Upper lobe of left lung (tissue), 6 donors: ENCODE measurements around the gene P2RX7. TPM values are rescaled to one million over a fixed set of nuclear protein-coding genes. Genes with fewer than 3 reads are reported as not detected.

Experiments
- ATAC-seq, 2 donors: fragments of 200-7000 bp; cut with Tn5 transposase; one replicate each; pipeline ENCODE4 v1.9.1; 2022; ENCODE audit warnings: mild to moderate bottlenecking in 2 of 2, moderate library complexity in 2 of 2; ENCODE audit not compliant: low FRiP score in 2 of 2
- DNase-seq, 2 donors: peaks; one replicate each; pipeline ENCODE4 v3.0.0-alpha.2; 2019 to 2020
- H3K27ac ChIP-seq, 4 donors: fragments of 200-600 bp; sonication (generic); one replicate each; pipeline ENCODE4 v1.5.1; 2016 to 2019
- H3K27me3 ChIP-seq, 4 donors: fragments of 200-600 bp; sonication (generic); one replicate each; pipeline ENCODE4 v1.5.1; 2017 to 2019
- H3K36me3 ChIP-seq, 4 donors: fragments of 200-600 bp; sonication (generic); one replicate each; pipeline ENCODE4 v1.5.1; 2016 to 2019
- H3K4me1 ChIP-seq, 4 donors: fragments of 200-600 bp; sonication (generic); one replicate each; pipeline ENCODE4 v1.5.1; 2018 to 2019
- H3K4me3 ChIP-seq, 4 donors: fragments of 200-600 bp; sonication (generic); one replicate each; pipeline ENCODE4 v1.5.1; 2017 to 2019; ENCODE audit warnings: mild to moderate bottlenecking in 2 of 4, moderate library complexity in 1 of 4
- H3K9me3 ChIP-seq, 4 donors: fragments of 200-600 bp; sonication (generic); one replicate each; pipeline ENCODE4 v1.5.1; 2018 to 2019
- CTCF ChIP-seq, 6 experiments: fragments of 450-650 bp in 4 of 6; fragments of 200-600 bp in 2 of 6; sonication (generic) in 2 of 6; IDR thresholded peaks; one replicate each; pipeline ENCODE4 v1.5.1; 2016 to 2019; ENCODE audit warnings: antibody characterized with exemption in 6 of 6
- EP300 ChIP-seq, 4 donors: sonication (generic); formaldehyde crosslinking; IDR thresholded peaks; one replicate each; pipeline ENCODE4 v1.5.1; 2017; ENCODE audit warnings: antibody characterized with exemption in 4 of 4, control low read depth in 2 of 4
- POLR2A ChIP-seq, 4 donors: fragments of 450-650 bp; IDR thresholded peaks; one replicate each; pipeline ENCODE4 v1.5.1; 2016 to 2017; ENCODE audit warnings: antibody characterized with exemption in 4 of 4, mild to moderate bottlenecking in 2 of 4
- POLR2AphosphoS5 ChIP-seq, 2 donors: sonication (generic); formaldehyde crosslinking; IDR thresholded peaks; one replicate each; pipeline ENCODE4 v1.5.1; 2017; ENCODE audit warnings: antibody characterized with exemption in 2 of 2
- WGBS, 2 donors: methylation state at CpG; one replicate each; pipeline ENCODE4 v1.1.5; 2017 to 2018; 5-methylcytosine and 5-hydroxymethylcytosine counted together
- total RNA-seq, 6 donors: library from RNA; depleted of rRNA in 4 of 6; stranded (reverse); fragments of >200 nt in 4 of 6; gene quantifications; one replicate each; pipeline versions ENCODE4 v1.1.0 to v1.2.1, GENCODE V29; 2016 to 2021
- donor health status: DM: no; HTN: no; CAD: no; lungs with moderate emphysema.
- donor health status: DM: no; HTN: yes; CAD: no; lungs with severe emphysema.

The P2RX7 gene
- total RNA-seq, 6 donors from 2014 or later, result 8.2 to 37.1 (median 15.4) TPM

- TF ChIP-seq POLR2AphosphoS5 (IDR thresholded peaks at IDR 0.05) (no peak), POLR2A (IDR thresholded peaks at IDR 0.05) (no peak), CTCF (IDR thresholded peaks at IDR 0.05) (no peak), EP300 (IDR thresholded peaks at IDR 0.05) (no peak)
- ATAC-seq (peak in 1 of 2 donors; percentile 44), DNase-seq (peak in 1 of 2 donors; percentile 33)
- WGBS, 2 donors, result 86 to 90% methylated on average over 19 of the region's 19 CpGs
- Histone ChIP-seq H3K4me1 (no peaks in the 10 kb centered on the region), H3K36me3 (peaks cover 0 to 14% (median 0%) of the 10 kb centered on the region in 4 donors), H3K27ac (peak overlapping the region in 1 of 4 donors; percentile 26), H3K9me3 (no peaks in the 10 kb centered on the region), H3K4me3 (no peak overlapping the region), H3K27me3 (no peaks in the 10 kb centered on the region)
These were observed 44.3 kb downstream of the P2RX7 start for GRCh38 chr12:121176826-121177529.

GRCh38 chr12:121181181-121181580, 48.5 kb downstream of the P2RX7 start:
- Histone ChIP-seq H3K4me3 (no peak overlapping the region), H3K27me3 (no peaks in the 10 kb centered on the region), H3K4me1 (no peaks in the 10 kb centered on the region), H3K36me3 (peaks cover 0 to 27% (median 4%) of the 10 kb centered on the region in 4 donors), H3K9me3 (no peaks in the 10 kb centered on the region), H3K27ac (no peak overlapping the region)
- WGBS, 2 donors, result 73 to 86% methylated on average over 3 of the region's 3 CpGs
- ATAC-seq (no peak), DNase-seq (no peak)
- no peak for TF ChIP-seq POLR2A (IDR thresholded peaks at IDR 0.05)
- TF ChIP-seq EP300 (IDR thresholded peaks at IDR 0.05), result no peak
- TF ChIP-seq POLR2AphosphoS5 (IDR thresholded peaks at IDR 0.05), result no peak
- no peak for TF ChIP-seq CTCF (IDR thresholded peaks at IDR 0.05)

GRCh38 chr12:121182222-121182893, 49.7 kb downstream of the P2RX7 start:
- Histone ChIP-seq H3K9me3 (no peaks in the 10 kb centered on the region), H3K27me3 (no peaks in the 10 kb centered on the region), H3K4me1 (no peaks in the 10 kb centered on the region), H3K4me3 (no peak overlapping the region), H3K36me3 (peaks cover 0 to 27% (median 4%) of the 10 kb centered on the region in 4 donors), H3K27ac (no peak overlapping the region)
- TF ChIP-seq EP300 (IDR thresholded peaks at IDR 0.05) (no peak), POLR2A (IDR thresholded peaks at IDR 0.05) (no peak), CTCF (IDR thresholded peaks at IDR 0.05) (no peak), POLR2AphosphoS5 (IDR thresholded peaks at IDR 0.05) (no peak)
- DNase-seq, result no peak
- WGBS, 2 donors, result 63 to 87% methylated on average over 3 of the region's 3 CpGs
- ATAC-seq, result no peak

GRCh38 chr12:121184425-121184824, 51.7 kb downstream of the P2RX7 start:
- H3K27ac ChIP-seq, result no peak overlapping the region
- whole genome bisulfite sequencing, 2 donors, result 86 to 98% methylated on average over 4 to 15 of the region's 15 CpGs
- no peak overlapping the region for H3K4me3 ChIP-seq
- TF ChIP-seq POLR2AphosphoS5 (IDR thresholded peaks at IDR 0.05), result no peak
- TF ChIP-seq EP300 (IDR thresholded peaks at IDR 0.05), result no peak
- no peak for TF ChIP-seq CTCF (IDR thresholded peaks at IDR 0.05)
- no peak for TF ChIP-seq POLR2A (IDR thresholded peaks at IDR 0.05)
- no peaks in the 10 kb centered on the region for H3K27me3 ChIP-seq
- ATAC-seq, result no peak
- no peaks in the 10 kb centered on the region for H3K4me1 ChIP-seq
- no peaks in the 10 kb centered on the region for H3K9me3 ChIP-seq
- H3K36me3 ChIP-seq, result peaks cover 0 to 17% (median 4%) of the 10 kb centered on the region in 4 donors
- peak in 1 of 2 donors; percentile 50 for DNase-seq
